Measurements from ENCODE around the gene TXNIP.

Gene TXNIP

GRCh38 chr1:145946477-145946986, 49.8 kb downstream of the TXNIP start:
- in situ Hi-C loops (cut with MboI; ENCODE audit: low sequenced_read_pairs) = no loop called here

GRCh38 chr1:145944532-145944931, 51.8 kb downstream of the TXNIP start:
- in situ Hi-C loops (cut with MboI; ENCODE audit: low sequenced_read_pairs) = no loop called here

- in situ Hi-C loops (cut with MboI; ENCODE audit: low sequenced_read_pairs) = no loop called here
Observed at GRCh38 chr1:145942871-145943270, 53.5 kb downstream of the TXNIP start.

Data from hTERT RPE-1 (cell line).